ENCODE measurements around the gene DPH6.

GRCh38 chr15:35349916-35350315 is 196.0 kb downstream of the DPH6 start:
- TF ChIP-seq AFF4 (CRISPR knock-in tag; IDR thresholded peaks at IDR 0.05; ENCODE audit: borderline replicate concordance) (no peak), ESRRA (CRISPR knock-in tag; IDR thresholded peaks at IDR 0.05; ENCODE audit: borderline replicate concordance) (no peak), CTCF (IDR thresholded peaks at IDR 0.05) (no peak)
